Pancreas (tissue), 10 donors: ENCODE results near the gene SMIM11. TPM values are rescaled to one million over a fixed set of nuclear protein-coding genes. Genes with fewer than 3 reads are reported as not detected.
"Not testable (repeated sequence)": the region's sequence is repeated elsewhere in the genome, so short reads cannot be mapped to it uniquely, and the experiment has no call there.

ENCODE experiments used
- ATAC-seq, 4 donors: fragments of 200-7000 bp; cut with Tn5 transposase; one replicate each; pipeline versions ENCODE4 v1.8.0 to v1.9.1; 2020; ENCODE audit warnings: mild to moderate bottlenecking in 4 of 4, moderate library complexity in 4 of 4
- DNase-seq, 6 donors: peaks; one replicate each; pipeline ENCODE4 v3.0.0-alpha.2; 2020
- FAIRE-seq: peaks from 2 replicates; lab custom pipeline; 2012; peaks lifted over from hg19 to GRCh38; lab: Jason Lieb, UNC
- H3K27ac ChIP-seq, 4 donors: fragments of 200-600 bp; sonication (generic); 1 replicate in 3 of 4; 2 replicates in 1 of 4; pipeline versions ENCODE4 v1.5.0 to v1.8.0; 2020
- H3K27me3 ChIP-seq, 4 donors: fragments of 200-600 bp; one replicate each; pipeline ENCODE4 v1.8.0; 2021
- H3K36me3 ChIP-seq, 3 donors: fragments of 200-600 bp; sonication (generic) in 1 of 3; one replicate each; pipeline versions ENCODE4 v1.5.0 to v1.8.0; 2020 to 2021
- H3K4me1 ChIP-seq, 3 donors: fragments of 200-600 bp; one replicate each; pipeline ENCODE4 v1.8.0; 2021
- H3K4me3 ChIP-seq, 4 donors: fragments of 200-600 bp; sonication (generic) in 2 of 4; one replicate each; pipeline versions ENCODE4 v1.5.0 to v1.8.0; 2020 to 2021
- H3K9me3 ChIP-seq, 4 donors: fragments of 200-600 bp; one replicate each; pipeline ENCODE4 v1.8.0; 2021
- CTCF ChIP-seq, 4 donors: fragments of 200-600 bp; sonication (generic) in 3 of 4; IDR thresholded peaks; one replicate each; pipeline versions ENCODE4 v1.5.0 to v1.8.0; 2021; ENCODE audit warnings: antibody characterized with exemption in 4 of 4
- WGBS, 2 donors: extraction: QIAGEN DNeasy Blood & Tissue Kit; methylation state at CpG; one replicate each; pipeline ENCODE4 v1.1.7; 2013; 5-methylcytosine and 5-hydroxymethylcytosine counted together
- intact Hi-C, 3 donors: fragments of 100-400 bp; cut with DNase I; formaldehyde crosslinking; loops; one replicate each; pipeline versions ENCODE4 v1.11.1 to v1.14.2; 2022
- polyA plus RNA-seq, 2 donors: library from polyadenylated mRNA; stranded (reverse); fragments of 200-250 nt; gene quantifications; one replicate each; pipeline ENCODE4 v1.2.3, GENCODE V29; 2013
- total RNA-seq, 6 donors: library from RNA; stranded (reverse); fragmentation: NEBNext Ultra II Directional in 4 of 6; extraction: Animal tissue kit (Norgen Biotek cat#: 25700) in 4 of 6; gene quantifications; one replicate each; pipeline versions ENCODE4 v1.2.1 to v1.2.4, GENCODE V29; 2021 to 2023
- donor health status: healthy with polysubstance abuse.
- donor health status: DM: no; HTN: no; CAD: no; lungs with moderate emphysema.
- donor health status: DM: no; HTN: no; CAD: no.
- donor health status: control.
- donor health status: control.
- donor health status: Bipolar disorder and iron deficiency.
- donor health status: DM: yes; HTN: yes; CAD: no.
- donor health status: DM: no; HTN: no; CAD: no.
- donor health status: DM: no; HTN: no; CAD: no.
- donor health status: DM: yes; HTN: yes; CAD: no.

Gene SMIM11
- 10 to 100 TPM in 1 of 6 donors, 1 to 10 TPM in 5; 2.3 to 10.8 (median 4.9) TPM for total RNA-seq
- polyA plus RNA-seq = 1 to 10 TPM; 1.3 to 3.3 TPM

- not testable (repeated sequence) for FAIRE-seq, H3K36me3 ChIP-seq
- peak; percentile 97 to 99 (median 98) for ATAC-seq
Observed at GRCh38 chr21:34374940-34375618, at the start of gene SMIM11. TSS of gene SMIM11 (plus strand) at chr21:34375507. CDS start at chr21:34379505, 3,998 bp downstream.

GRCh38 chr21:34330055-34330454 lies 45.3 kb upstream of the SMIM11 start:
- Histone ChIP-seq H3K9me3 (no peaks in the 10 kb centered on the region), H3K27me3 (no peaks in the 10 kb centered on the region), H3K27ac (no peak overlapping the region), H3K36me3 (no peaks in the 10 kb centered on the region), H3K4me1 (no peaks in the 10 kb centered on the region), H3K4me3 (no peak overlapping the region)
- WGBS, 2 donors = 82 to 87% methylated on average over 8 of the region's 8 CpGs
- no peak for TF ChIP-seq CTCF (IDR thresholded peaks at IDR 0.05)
- DNase-seq (no peak), FAIRE-seq (no peak), ATAC-seq (no peak)
- intact Hi-C loops = no loop called here

More at GRCh38 chr21:34374940-34375618, at the start of gene SMIM11:
- DNase-seq, H3K27ac ChIP-seq, intact Hi-C loops, H3K9me3 ChIP-seq, H3K4me1 ChIP-seq, H3K27me3 ChIP-seq, H3K4me3 ChIP-seq: not testable (repeated sequence)
- WGBS, 2 donors = no CpG with 5 or more reads among the region's 49 CpGs

GRCh38 chr21:34331726-34332125 lies 43.6 kb upstream of the SMIM11 start:
- H3K27ac ChIP-seq = no peak overlapping the region
- H3K9me3 ChIP-seq = no peaks in the 10 kb centered on the region
- no peak overlapping the region for H3K4me3 ChIP-seq
- WGBS, 2 donors = 61 to 70% methylated on average over 5 of the region's 5 CpGs
- H3K27me3 ChIP-seq = no peaks in the 10 kb centered on the region
- no peak for DNase-seq
- no peak for ATAC-seq
- TF ChIP-seq CTCF (IDR thresholded peaks at IDR 0.05) = no peak
- no peaks in the 10 kb centered on the region for H3K36me3 ChIP-seq
- no peak for FAIRE-seq
- no peaks in the 10 kb centered on the region for H3K4me1 ChIP-seq
- intact Hi-C loops = no loop called here

GRCh38 chr21:34332347-34332746 lies 43.0 kb upstream of the SMIM11 start:
- ATAC-seq (no peak), FAIRE-seq (no peak), DNase-seq (no peak)
- Histone ChIP-seq H3K9me3 (no peaks in the 10 kb centered on the region), H3K4me1 (no peaks in the 10 kb centered on the region), H3K4me3 (no peak overlapping the region), H3K27ac (no peak overlapping the region), H3K27me3 (no peaks in the 10 kb centered on the region), H3K36me3 (no peaks in the 10 kb centered on the region)
- WGBS, 2 donors = 86 to 91% methylated on average over 6 of the region's 6 CpGs
- intact Hi-C loops = no loop called here
- no peak for TF ChIP-seq CTCF (IDR thresholded peaks at IDR 0.05)

- no peak for TF ChIP-seq CTCF (IDR thresholded peaks at IDR 0.05)
- no peaks in the 10 kb centered on the region for H3K36me3 ChIP-seq
- intact Hi-C loops = no loop called here
- H3K27ac ChIP-seq = no peak overlapping the region
- 80 to 81% methylated on average over 13 of the region's 13 CpGs for WGBS, 2 donors
- ATAC-seq (no peak), FAIRE-seq (no peak), DNase-seq (no peak)
- no peaks in the 10 kb centered on the region for H3K9me3 ChIP-seq
- H3K27me3 ChIP-seq = no peaks in the 10 kb centered on the region
- H3K4me1 ChIP-seq = no peaks in the 10 kb centered on the region
- H3K4me3 ChIP-seq = no peak overlapping the region
Observed at GRCh38 chr21:34333121-34333739, 42.1 kb upstream of the SMIM11 start.
